Bronchial epithelial cell (primary cell): ENCODE data around the gene SCRN2. TPM values are rescaled to one million over a fixed set of nuclear protein-coding genes. Genes with fewer than 3 reads are reported as not detected.

Experiments
- DNase-seq: peaks from one replicate; pipeline ENCODE4 v3.0.0-alpha.2; 2010; ENCODE audit warnings: low read depth
- FAIRE-seq: peaks from 2 replicates; lab custom pipeline; 2011; peaks lifted over from hg19 to GRCh38; lab: Jason Lieb, UNC
- H3K27me3 ChIP-seq: 2 replicates; pipeline ENCODE4 v1.5.1; 2011; ENCODE audit warnings: low read length; ENCODE audit not compliant: control insufficient read depth, insufficient read depth
- H3K36me3 ChIP-seq: 2 replicates; pipeline ENCODE4 v1.5.1; 2011; ENCODE audit warnings: low read length; ENCODE audit not compliant: control insufficient read depth, insufficient read depth
- H3K4me3 ChIP-seq: 2 replicates; pipeline ENCODE4 v1.5.1; 2011; ENCODE audit warnings: mild to moderate bottlenecking, low read depth, low read length, control low read depth
- total RNA-seq: library from RNA; depleted of rRNA; stranded (reverse); fragments of >200 nt; gene quantifications from 2 replicates; pipeline ENCODE4 v1.2.1, GENCODE V29; 2014
- TF ChIP-seq, protein P1 (sequence below): IDR thresholded peaks from 2 replicates; pipeline ENCODE4 v1.5.1; 2011; ENCODE audit warnings: mild to moderate bottlenecking, moderate library complexity, low read length, control low read depth, inconsistent platforms; ENCODE audit not compliant: insufficient read depth, severe bottlenecking

Gene SCRN2
- total RNA-seq, 1 donor from 2014 or later = 23.7 TPM

DNA sequence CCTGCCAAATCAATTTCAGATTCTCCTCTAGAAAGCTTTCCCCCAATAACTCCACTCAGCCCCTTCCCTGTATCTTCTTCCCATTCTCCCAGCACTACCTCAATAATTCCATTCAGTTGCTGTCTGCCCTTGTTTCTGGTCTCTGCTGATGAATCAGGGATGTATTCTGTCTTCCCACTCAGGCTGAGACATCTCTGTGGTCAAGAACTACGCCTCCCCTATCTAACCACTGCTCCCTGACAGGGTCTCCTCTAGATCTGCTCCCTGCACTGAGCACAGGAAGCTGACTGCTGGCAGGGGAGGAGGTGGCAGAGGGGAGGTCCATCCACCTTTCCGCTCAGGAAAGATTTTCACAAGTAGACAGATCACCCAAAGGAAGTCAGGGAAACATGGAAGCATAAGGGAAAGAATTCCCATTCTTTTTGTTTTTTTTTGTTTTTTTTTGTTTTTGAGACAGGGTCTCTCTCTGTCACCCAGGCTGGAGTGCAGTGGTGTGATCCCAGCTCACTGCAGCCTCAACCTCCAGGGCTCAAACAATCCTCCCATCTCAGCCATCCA, 38.0 kb upstream of the SCRN2 start:
- peak; percentile 18 for DNase-seq
- TF ChIP-seq, protein P1, sequence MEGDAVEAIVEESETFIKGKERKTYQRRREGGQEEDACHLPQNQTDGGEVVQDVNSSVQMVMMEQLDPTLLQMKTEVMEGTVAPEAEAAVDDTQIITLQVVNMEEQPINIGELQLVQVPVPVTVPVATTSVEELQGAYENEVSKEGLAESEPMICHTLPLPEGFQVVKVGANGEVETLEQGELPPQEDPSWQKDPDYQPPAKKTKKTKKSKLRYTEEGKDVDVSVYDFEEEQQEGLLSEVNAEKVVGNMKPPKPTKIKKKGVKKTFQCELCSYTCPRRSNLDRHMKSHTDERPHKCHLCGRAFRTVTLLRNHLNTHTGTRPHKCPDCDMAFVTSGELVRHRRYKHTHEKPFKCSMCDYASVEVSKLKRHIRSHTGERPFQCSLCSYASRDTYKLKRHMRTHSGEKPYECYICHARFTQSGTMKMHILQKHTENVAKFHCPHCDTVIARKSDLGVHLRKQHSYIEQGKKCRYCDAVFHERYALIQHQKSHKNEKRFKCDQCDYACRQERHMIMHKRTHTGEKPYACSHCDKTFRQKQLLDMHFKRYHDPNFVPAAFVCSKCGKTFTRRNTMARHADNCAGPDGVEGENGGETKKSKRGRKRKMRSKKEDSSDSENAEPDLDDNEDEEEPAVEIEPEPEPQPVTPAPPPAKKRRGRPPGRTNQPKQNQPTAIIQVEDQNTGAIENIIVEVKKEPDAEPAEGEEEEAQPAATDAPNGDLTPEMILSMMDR = no peak
- FAIRE-seq = no peak
- Histone ChIP-seq H3K36me3 (no peaks in the 10 kb centered on the region), H3K4me3 (no peak overlapping the region), H3K27me3 (peaks cover 2% of the 10 kb centered on the region)

DNA sequence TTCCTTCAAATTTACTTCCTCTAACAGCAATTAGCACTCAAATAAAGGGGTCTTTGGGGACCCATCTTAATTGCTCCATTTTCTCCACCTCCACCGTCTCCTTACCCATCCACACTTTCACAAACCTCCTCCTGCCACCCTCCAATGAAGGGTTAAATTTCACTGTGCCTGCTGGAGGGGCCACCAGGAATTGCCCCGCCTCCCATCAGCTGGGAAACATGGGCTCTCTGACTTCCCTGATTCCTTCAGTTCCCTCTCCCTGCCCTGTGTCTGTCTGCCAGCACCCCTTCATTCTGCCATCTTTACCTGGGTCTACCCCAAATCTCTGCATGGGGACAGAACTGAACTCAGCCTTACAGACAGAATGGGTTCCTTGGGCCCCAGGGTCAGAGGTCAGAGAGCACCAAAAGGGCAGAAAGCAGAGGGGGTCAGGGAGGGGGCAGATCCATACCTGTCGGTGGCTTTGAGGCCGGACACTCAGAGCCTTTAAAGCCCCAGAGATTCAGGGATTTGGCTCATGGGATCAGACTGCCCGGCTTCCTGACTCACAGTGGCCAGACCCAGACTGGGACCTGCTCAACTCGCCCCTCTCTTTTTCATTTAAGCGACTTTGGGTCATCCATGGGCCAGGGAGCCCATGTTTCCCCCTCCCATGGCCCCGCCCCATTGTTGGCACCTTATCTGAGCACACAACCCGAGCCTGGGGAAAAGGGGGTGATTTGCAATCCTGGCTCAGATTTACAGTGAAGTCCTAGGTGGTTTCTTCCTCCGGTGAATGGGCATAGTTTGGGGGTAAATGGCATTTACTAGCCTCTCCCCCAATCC, 37.3 kb upstream of the SCRN2 start:
- Histone ChIP-seq H3K36me3 (no peaks in the 10 kb centered on the region), H3K27me3 (peaks cover 2% of the 10 kb centered on the region), H3K4me3 (no peak overlapping the region)
- TF ChIP-seq, protein P1 = no peak
- no peak for DNase-seq
- no peak for FAIRE-seq

DNA sequence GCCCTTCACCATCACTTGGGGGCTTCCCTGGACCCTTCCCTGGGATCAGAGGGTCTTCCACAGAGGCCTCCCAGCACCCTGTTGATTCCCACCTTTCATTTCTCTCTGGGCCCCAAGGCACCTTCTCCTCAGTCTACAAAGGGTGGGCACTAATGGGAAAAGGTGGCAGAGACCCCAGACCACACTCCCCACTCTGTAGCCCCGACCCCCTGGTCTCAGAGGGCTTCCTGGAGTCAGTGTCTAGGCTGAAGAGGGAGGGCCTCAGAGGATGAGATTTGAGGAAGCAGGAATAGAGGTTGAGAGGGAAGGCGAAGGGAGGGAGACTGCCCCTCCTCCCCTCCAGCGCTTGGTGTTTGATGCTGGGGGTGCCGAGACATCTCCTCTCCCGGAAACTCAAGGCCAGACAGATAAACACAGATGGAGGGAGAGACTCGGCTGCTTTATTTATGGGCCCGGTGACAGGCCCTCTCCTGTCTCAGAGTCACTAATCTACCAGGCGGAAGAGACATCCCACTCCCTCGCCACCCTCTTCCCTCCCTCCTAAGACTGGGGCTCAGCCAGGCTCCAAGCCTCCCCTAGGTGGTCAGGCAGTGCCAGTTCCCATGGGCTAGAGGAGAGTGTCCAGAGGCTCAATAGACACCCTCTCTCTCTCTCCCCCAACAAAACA, 36.4 kb upstream of the SCRN2 start:
- FAIRE-seq (no peak), DNase-seq (no peak)
- no peaks in the 10 kb centered on the region for H3K36me3 ChIP-seq
- no peak overlapping the region for H3K4me3 ChIP-seq
- TF ChIP-seq, protein P1 = no peak
- peaks cover 4% of the 10 kb centered on the region for H3K27me3 ChIP-seq

DNA sequence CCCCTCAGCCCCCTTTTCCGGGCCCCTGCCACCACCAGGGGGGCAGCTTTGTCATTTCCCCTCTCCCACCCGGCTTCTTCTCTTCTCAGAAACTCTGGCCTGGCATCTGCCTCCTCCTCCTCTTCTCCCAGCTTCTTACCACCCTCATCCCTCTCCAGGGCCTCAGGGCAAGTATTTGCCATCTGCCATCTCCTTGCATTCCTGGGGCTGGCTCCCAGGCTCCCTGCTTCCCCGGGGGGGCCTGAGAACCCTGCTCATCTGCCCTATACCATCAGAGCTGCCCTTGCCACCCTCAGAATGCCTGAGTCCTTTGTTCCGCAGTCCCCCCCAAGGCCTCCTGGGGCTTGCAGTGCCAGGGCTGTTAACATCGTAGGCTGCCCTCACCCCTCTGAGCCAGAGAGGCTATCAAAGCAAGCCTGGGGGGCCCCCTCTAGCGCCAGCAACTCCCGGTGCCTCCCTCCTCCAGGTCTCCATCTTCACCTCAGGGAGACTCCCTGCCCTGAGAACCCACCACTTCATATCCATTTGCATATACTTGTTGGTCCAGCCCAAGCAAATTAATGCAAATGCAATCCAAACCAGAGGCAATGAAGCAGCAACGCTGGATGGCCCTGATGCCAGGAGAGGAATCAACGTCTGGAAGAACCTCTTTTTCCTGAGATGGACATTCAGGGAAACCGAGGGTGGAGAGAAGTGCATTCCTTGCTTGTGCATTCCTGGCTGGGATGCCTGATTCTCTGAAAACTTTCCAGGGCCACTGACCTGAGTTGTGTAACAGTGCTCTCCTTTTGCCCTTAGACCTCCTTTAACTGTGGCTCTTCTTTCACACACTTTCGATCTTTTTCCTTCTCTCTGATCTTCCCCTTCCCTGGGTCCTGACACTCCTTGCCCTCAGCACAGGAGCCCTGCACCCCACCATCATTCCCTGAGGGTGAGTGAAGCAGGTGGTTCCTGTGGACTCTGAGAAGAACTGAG, 34.2 kb upstream of the SCRN2 start:
- no peak overlapping the region for H3K4me3 ChIP-seq
- DNase-seq (no peak), FAIRE-seq (peak; percentile 70)
- TF ChIP-seq, protein P1 = no peak
- no peaks in the 10 kb centered on the region for H3K36me3 ChIP-seq
- H3K27me3 ChIP-seq = peaks cover 4% of the 10 kb centered on the region

DNA sequence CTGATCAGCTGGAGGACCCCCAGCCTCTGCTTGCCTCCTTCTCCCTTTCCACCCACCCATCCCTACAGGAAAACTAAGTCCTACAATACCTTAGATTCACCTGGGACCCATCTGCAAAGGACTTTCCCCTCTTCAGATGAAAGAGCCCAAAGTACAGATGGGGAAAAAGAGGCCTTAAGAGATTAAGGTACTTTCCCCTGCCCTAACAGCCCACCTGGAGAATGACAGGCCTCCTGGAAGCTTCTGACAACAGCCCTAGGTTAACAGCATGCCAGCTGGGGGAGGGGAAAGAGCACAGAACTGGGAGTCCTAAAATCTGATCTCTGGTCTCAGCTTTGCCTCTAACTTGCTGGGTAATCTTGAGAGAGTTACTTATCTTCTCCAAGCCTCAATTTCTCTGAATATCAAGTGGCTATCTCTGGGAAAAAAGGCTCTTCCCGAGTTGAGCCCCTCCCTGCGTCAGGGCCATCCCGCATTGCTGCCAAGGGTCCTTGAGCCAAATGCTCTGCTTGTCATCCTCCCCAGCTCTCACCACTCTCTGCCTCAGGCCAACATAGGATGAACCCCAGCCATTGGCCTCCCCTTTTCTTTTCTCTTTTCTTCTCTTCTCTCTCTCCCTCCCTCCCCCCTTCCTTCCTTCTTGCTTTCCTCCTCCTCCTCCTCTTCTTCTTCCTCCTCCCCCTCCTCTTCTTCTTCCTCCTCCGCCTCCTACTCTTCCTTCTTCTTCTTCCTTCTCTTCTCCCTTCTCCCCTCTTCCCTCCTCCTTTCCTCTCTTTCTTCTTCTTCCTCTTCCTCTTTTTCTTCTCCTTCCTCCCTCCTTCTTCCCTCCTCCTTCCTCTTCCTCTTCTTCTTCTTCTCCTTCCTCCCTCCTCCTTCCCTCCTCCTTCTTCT, 32.4 kb upstream of the SCRN2 start:
- FAIRE-seq = no peak

More for the DNA sequence above, 32.4 kb upstream of the SCRN2 start:
- Histone ChIP-seq H3K27me3 (peaks cover 4% of the 10 kb centered on the region), H3K36me3 (no peaks in the 10 kb centered on the region), H3K4me3 (no peak overlapping the region)
- DNase-seq = no peak
- TF ChIP-seq, protein P1 = no peak
